Prostate gland (tissue), 1 donor: Measurements from ENCODE around the gene COL24A1.

Source experiments
- POLR2A ChIP-seq: fragments of 450-650 bp; IDR thresholded peaks from one replicate; pipeline ENCODE4 v1.6.1; 2016; ENCODE audit warnings: antibody characterized with exemption, mild to moderate bottlenecking
- POLR2AphosphoS5 ChIP-seq: sonication (generic); formaldehyde crosslinking; IDR thresholded peaks from one replicate; pipeline ENCODE4 v1.6.1; 2017; ENCODE audit warnings: antibody characterized with exemption

- TF ChIP-seq POLR2A (no peak), POLR2AphosphoS5 (peak; percentile 75)
These were observed 51.7 kb downstream of the COL24A1 start for GRCh38 chr1:86104606-86105532.
